RWPE2 (cell line): ENCODE data around the gene KIAA1549.
A peak's percentile ranks its signal among the peaks of the same experiment; 100 is the strongest.

Experiments used
- ATAC-seq: fragments of 200-7000 bp; cut with Tn5 transposase; 3 replicates; pipeline ENCODE4 v1.9.1; 2021; ENCODE audit warnings: low read depth
- DNase-seq: peaks from one replicate; pipeline ENCODE4 v3.0.0-alpha.2; 2020; ENCODE audit warnings: low spot score
- H3K27ac ChIP-seq: fragments of 450-650 bp; 2 replicates; pipeline ENCODE4 v1.5.1; 2017; ENCODE audit warnings: mild to moderate bottlenecking; ENCODE audit not compliant: poor library complexity, severe bottlenecking
- H3K27me3 ChIP-seq: fragments of 250-450 bp; sonication (Bioruptor Pico); 2 replicates; pipeline ENCODE4 v1.5.1; 2021; ENCODE audit warnings: mild to moderate bottlenecking, moderate library complexity; ENCODE audit not compliant: insufficient read depth, poor library complexity, severe bottlenecking
- H3K36me3 ChIP-seq: fragments of 250-450 bp; sonication (Bioruptor Pico); 2 replicates; pipeline ENCODE4 v1.5.1; 2020; ENCODE audit warnings: low read depth, mild to moderate bottlenecking, moderate library complexity
- H3K4me1 ChIP-seq: fragments of 250-450 bp; sonication (Bioruptor Pico); 2 replicates; pipeline ENCODE4 v1.5.1; 2021; ENCODE audit warnings: mild to moderate bottlenecking, moderate library complexity; ENCODE audit not compliant: insufficient read depth, poor library complexity, severe bottlenecking
- H3K4me3 ChIP-seq: fragments of 250-450 bp; sonication (Bioruptor Pico); 2 replicates; pipeline ENCODE4 v1.5.1; 2021; ENCODE audit warnings: mild to moderate bottlenecking, moderate library complexity; ENCODE audit not compliant: severe bottlenecking
- H3K9me3 ChIP-seq: fragments of 250-450 bp; sonication (Bioruptor Pico); 2 replicates; pipeline ENCODE4 v1.5.1; 2021; ENCODE audit warnings: mild to moderate bottlenecking, moderate library complexity; ENCODE audit not compliant: severe bottlenecking
- TF ChIP-seq, protein P1 (sequence below): fragments of 450-650 bp; IDR thresholded peaks from one replicate; pipeline ENCODE4 v1.5.1; 2017; ENCODE audit warnings: mild to moderate bottlenecking, moderate library complexity; ENCODE audit not compliant: poor library complexity, severe bottlenecking

The KIAA1549 gene

DNA sequence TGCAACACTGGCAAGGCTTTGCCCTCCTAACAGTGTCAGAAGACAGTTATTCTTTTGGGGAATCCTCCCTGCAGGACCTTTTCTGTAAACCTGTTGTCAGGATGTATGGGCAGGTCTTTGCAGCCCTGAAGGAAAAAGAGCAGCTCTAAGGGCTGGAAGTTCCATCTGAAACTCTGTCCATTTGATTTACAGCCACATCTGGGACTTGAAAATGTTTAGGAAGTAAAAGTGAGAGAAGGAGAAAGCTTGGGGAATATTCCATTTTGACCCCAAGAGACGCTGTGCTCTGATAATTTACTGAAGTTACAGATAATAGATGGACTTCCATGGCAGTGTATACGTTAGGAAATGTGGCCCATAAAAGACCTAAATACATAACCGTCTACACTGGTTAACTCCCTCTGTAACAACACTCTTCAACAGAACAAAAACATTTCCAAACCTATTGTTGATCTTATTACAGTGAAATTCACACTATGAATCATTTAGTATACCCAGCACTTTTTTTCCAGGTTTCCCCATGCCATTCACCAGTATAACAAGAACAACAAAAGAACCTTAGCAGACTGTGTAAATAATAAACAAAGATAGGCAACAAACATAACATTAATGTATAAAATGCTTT lies 89.1 kb downstream of the KIAA1549 start:
- TF ChIP-seq, protein P1, sequence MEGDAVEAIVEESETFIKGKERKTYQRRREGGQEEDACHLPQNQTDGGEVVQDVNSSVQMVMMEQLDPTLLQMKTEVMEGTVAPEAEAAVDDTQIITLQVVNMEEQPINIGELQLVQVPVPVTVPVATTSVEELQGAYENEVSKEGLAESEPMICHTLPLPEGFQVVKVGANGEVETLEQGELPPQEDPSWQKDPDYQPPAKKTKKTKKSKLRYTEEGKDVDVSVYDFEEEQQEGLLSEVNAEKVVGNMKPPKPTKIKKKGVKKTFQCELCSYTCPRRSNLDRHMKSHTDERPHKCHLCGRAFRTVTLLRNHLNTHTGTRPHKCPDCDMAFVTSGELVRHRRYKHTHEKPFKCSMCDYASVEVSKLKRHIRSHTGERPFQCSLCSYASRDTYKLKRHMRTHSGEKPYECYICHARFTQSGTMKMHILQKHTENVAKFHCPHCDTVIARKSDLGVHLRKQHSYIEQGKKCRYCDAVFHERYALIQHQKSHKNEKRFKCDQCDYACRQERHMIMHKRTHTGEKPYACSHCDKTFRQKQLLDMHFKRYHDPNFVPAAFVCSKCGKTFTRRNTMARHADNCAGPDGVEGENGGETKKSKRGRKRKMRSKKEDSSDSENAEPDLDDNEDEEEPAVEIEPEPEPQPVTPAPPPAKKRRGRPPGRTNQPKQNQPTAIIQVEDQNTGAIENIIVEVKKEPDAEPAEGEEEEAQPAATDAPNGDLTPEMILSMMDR = no peak
- no peak overlapping the region for H3K4me3 ChIP-seq
- DNase-seq = no peak
- H3K27ac ChIP-seq = no peak overlapping the region
- no peaks in the 10 kb centered on the region for H3K36me3 ChIP-seq
- H3K9me3 ChIP-seq = no peaks in the 10 kb centered on the region
- H3K4me1 ChIP-seq = no peaks in the 10 kb centered on the region
- ATAC-seq = no peak
- no peaks in the 10 kb centered on the region for H3K27me3 ChIP-seq

DNA sequence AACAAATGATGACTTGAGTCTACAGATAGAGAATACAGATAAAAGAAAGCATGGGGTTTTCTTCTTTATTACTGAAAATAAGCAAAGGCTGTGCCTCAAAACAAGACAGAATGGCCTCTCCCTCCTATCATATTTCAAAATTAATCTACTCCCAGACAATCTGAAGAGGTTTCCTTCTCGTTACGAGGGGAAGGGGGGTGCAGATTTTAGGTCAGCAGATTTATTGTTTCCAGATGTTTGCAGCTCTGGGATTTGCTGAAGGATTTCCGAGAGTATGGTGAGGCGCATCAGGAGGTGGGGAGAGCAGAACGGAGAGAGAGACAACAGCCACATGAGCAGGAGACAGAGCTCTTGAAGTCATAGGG lies 89.8 kb downstream of the KIAA1549 start:
- DNase-seq = no peak
- no peaks in the 10 kb centered on the region for H3K9me3 ChIP-seq

DNA sequence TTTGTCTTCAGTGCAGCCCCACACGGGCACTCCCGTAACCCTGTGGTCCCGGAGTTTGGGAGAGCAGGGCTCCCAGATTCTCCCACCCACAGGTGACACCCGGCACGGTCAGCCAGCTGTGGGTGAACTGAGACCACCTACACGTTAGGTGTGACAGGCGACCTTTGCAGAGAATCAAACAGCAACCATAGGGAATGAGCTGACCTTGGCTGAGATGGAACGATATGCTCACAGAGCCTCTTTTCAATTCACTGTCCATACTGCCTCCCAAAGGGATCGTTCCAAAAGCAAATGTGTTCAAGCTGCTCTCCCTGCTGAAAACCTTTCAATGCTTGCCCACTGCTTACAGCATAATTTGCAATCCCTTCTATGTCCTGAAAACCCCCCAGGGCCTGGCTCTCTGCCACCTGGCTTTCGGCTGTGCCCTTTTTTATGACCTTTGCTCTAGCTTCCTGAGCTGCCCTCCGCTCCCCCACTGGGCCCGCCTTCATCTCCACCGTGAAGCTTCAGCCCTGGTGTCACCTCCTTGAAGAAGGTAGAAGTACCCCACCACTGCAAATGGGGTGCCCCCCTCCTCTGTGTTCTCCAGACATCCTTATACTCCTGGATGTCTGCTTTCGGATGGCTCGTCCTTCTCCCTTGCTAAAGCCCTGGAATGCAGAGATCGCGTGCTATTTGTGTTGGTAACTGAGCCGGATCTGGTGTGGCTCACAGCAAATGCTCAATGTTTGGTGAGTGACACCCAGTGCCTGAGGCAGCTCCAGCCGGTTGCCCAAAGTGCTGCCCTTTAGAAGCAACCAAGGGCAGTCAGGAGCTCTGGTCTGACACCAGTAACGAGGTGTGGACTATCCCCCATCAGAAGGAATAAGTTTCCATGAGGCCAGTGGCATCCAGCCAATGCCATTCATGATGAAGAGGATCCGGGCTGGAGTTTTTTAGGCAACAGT lies 90.4 kb downstream of the KIAA1549 start:
- TF ChIP-seq, protein P1 = no peak
- no peak for ATAC-seq
- H3K4me1 ChIP-seq = no peaks in the 10 kb centered on the region
- H3K27ac ChIP-seq = no peak overlapping the region
- H3K9me3 ChIP-seq = no peaks in the 10 kb centered on the region
- H3K36me3 ChIP-seq = no peaks in the 10 kb centered on the region
- no peaks in the 10 kb centered on the region for H3K27me3 ChIP-seq
- no peak overlapping the region for H3K4me3 ChIP-seq
- DNase-seq = no peak

More for the DNA sequence above, 89.8 kb downstream of the KIAA1549 start:
- no peaks in the 10 kb centered on the region for H3K27me3 ChIP-seq
- no peak for ATAC-seq
- TF ChIP-seq, protein P1 = no peak
- no peaks in the 10 kb centered on the region for H3K4me1 ChIP-seq
- no peaks in the 10 kb centered on the region for H3K36me3 ChIP-seq
- H3K27ac ChIP-seq = no peak overlapping the region
- no peak overlapping the region for H3K4me3 ChIP-seq

DNA sequence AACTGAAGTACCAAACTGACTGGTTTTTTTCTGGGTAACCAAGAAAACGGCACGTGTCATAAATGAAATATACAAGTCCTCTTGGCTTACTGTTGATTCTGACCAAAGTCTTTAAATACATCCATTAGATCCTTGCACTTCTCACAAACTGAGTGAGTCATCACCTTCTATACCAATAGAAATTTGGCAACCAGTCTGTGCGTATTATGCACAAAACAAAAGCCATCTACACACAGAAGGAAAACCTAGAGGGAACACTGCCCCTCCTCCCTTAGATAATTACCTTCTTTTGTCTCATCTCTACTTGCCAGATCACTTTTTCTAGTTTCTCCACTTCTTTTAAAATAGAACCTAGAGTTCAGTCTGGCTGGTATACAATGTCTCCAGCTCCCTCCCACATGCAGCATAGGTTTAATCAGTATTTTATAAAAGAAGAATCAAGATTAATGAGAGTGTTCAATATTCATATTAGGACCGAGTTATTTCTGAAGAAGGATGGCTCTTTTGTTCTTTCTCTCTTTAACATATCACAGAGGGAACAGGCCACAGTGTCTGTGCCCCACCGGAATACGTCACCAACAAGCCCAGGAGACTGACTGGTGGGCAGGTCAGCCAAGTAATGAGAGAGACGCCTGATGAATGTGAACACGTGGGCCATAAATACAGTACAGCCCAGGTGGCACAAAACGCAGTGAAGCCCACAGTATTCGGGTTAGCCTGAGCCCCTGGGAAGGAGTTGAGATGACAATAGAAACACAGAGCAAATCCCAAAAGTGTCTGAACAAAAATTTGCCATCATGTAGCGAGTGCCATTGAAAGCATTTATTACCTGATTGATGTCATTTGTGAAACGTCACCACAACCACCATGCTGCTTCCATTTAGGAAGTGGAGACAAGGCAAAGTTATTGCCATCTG lies 91.3 kb downstream of the KIAA1549 start:
- H3K4me1 ChIP-seq = no peaks in the 10 kb centered on the region
- ATAC-seq (peak; percentile 69), DNase-seq (no peak)
- TF ChIP-seq, protein P1 = no peak
- no peak overlapping the region for H3K27ac ChIP-seq
- H3K36me3 ChIP-seq = no peaks in the 10 kb centered on the region
- no peaks in the 10 kb centered on the region for H3K27me3 ChIP-seq
- no peaks in the 10 kb centered on the region for H3K9me3 ChIP-seq
- H3K4me3 ChIP-seq = no peak overlapping the region
